NCI-H1105 treated with DMSO at 0.1 percent for 48 hours (cell line): ENCODE results near the gene TEAD1.

ENCODE experiments used
- DNase-seq: peaks from one replicate; lab custom pipeline; 2025; lab: John Stamatoyannopoulos, UW

Gene TEAD1

GRCh38 chr11:12897867-12898266 lies 223.6 kb downstream of the TEAD1 start:
- no peak for DNase-seq

GRCh38 chr11:12900496-12900895 lies 226.3 kb downstream of the TEAD1 start:
- DNase-seq, result no peak

- DNase-seq, result no peak
Measured at GRCh38 chr11:12901272-12901671, 227.1 kb downstream of the TEAD1 start.

- DNase-seq, result no peak
Measured at GRCh38 chr11:12901874-12902481, 227.8 kb downstream of the TEAD1 start.

- no peak for DNase-seq
Measured at GRCh38 chr11:12902791-12903486, 228.7 kb downstream of the TEAD1 start.

GRCh38 chr11:12905435-12905834 lies 231.2 kb downstream of the TEAD1 start:
- DNase-seq, result no peak

GRCh38 chr11:12906501-12906900 lies 232.3 kb downstream of the TEAD1 start:
- no peak for DNase-seq

GRCh38 chr11:12909879-12910278 lies 235.7 kb downstream of the TEAD1 start:
- no peak for DNase-seq

- DNase-seq, result peak; percentile 13
Measured at GRCh38 chr11:12914400-12914912, 240.2 kb downstream of the TEAD1 start.

- no peak for DNase-seq
Measured at GRCh38 chr11:12915093-12915492, 240.9 kb downstream of the TEAD1 start.

- no peak for DNase-seq
Measured at GRCh38 chr11:12917822-12918221, 243.6 kb downstream of the TEAD1 start.

- DNase-seq, result no peak
Measured at GRCh38 chr11:12918667-12919066, 244.4 kb downstream of the TEAD1 start.

GRCh38 chr11:12922418-12922817 lies 248.2 kb downstream of the TEAD1 start:
- no peak for DNase-seq

- DNase-seq, result no peak
Measured at GRCh38 chr11:12922980-12923507, 248.8 kb downstream of the TEAD1 start.

- no peak for DNase-seq
Measured at GRCh38 chr11:12924650-12925049, 250.4 kb downstream of the TEAD1 start.

- no peak for DNase-seq
Measured at GRCh38 chr11:12925520-12925919, 251.3 kb downstream of the TEAD1 start.

GRCh38 chr11:12927221-12927620 lies 253.0 kb downstream of the TEAD1 start:
- no peak for DNase-seq

- no peak for DNase-seq
Measured at GRCh38 chr11:12927886-12928285, 253.7 kb downstream of the TEAD1 start.

GRCh38 chr11:12930850-12931249 lies 256.6 kb downstream of the TEAD1 start:
- no peak for DNase-seq

GRCh38 chr11:12932485-12932884 lies 258.3 kb downstream of the TEAD1 start:
- DNase-seq, result no peak

- no peak for DNase-seq
Measured at GRCh38 chr11:12936200-12936599, 262.0 kb downstream of the TEAD1 start.

GRCh38 chr11:12938590-12939247 lies 264.5 kb downstream of the TEAD1 start:
- no peak for DNase-seq

GRCh38 chr11:12941671-12942070 lies 267.4 kb downstream of the TEAD1 start:
- DNase-seq, result no peak
